GM18951 (cell line): ENCODE measurements around the gene RTKN.
"Not testable (repeated sequence)": the region's sequence is repeated elsewhere in the genome, so short reads cannot be mapped to it uniquely, and the experiment has no call there.

Experiments
- POLR2A ChIP-seq: IDR thresholded peaks from 4 replicates; pipeline ENCODE4 v1.6.1; 2011; ENCODE audit warnings: mild to moderate bottlenecking; ENCODE audit not compliant: insufficient read length, insufficient read depth; ENCODE audit errors: extremely low read depth
- in situ Hi-C: fragments of 300-500 bp; cut with MboI; formaldehyde crosslinking; loops from one replicate; pipeline ENCODE4 v1.12.0; 2022; ENCODE audit warnings: low sequenced_read_pairs, mixed read lengths, inconsistent platforms; ENCODE audit not compliant: unreplicated experiment

The RTKN gene

GRCh38 chr2:74424139-74424992 lies 17.4 kb downstream of the RTKN start:
- no peak for TF ChIP-seq POLR2A
- in situ Hi-C loops, result no loop called here

GRCh38 chr2:74423231-74424095 lies 18.3 kb downstream of the RTKN start:
- in situ Hi-C loops, result no loop called here
- no peak for TF ChIP-seq POLR2A

GRCh38 chr2:74421221-74421870 lies 20.4 kb downstream of the RTKN start, which contains the start of the genes C2orf81 and WDR54:
Gene C2orf81 (minus strand): TSS chr2:74421619. CDS start chr2:74421560, 59 bp downstream.
Gene WDR54 (plus strand): TSS chr2:74421730. CDS start chr2:74422154, 424 bp downstream.
- in situ Hi-C loops, result no loop called here
- peak; percentile 80 for TF ChIP-seq POLR2A

- in situ Hi-C loops, result not testable (repeated sequence)
Observed at GRCh38 chr2:74420443-74421103, 21.2 kb downstream of the RTKN start.

GRCh38 chr2:74420006-74420405 lies 21.7 kb downstream of the RTKN start:
- TF ChIP-seq POLR2A, result no peak
- in situ Hi-C loops, result no loop called here

- no peak for TF ChIP-seq POLR2A
- in situ Hi-C loops, result no loop called here
Observed at GRCh38 chr2:74419345-74419744, 22.4 kb downstream of the RTKN start.

- no peak for TF ChIP-seq POLR2A
- in situ Hi-C loops, result no loop called here
Observed at GRCh38 chr2:74418312-74418711, 23.4 kb downstream of the RTKN start.

- TF ChIP-seq POLR2A, result no peak
- in situ Hi-C loops, result no loop called here
Observed at GRCh38 chr2:74417763-74418162, 24.0 kb downstream of the RTKN start.

- no peak for TF ChIP-seq POLR2A
- in situ Hi-C loops, result no loop called here
Observed at GRCh38 chr2:74417197-74417596, 24.5 kb downstream of the RTKN start.

- no peak for TF ChIP-seq POLR2A
- in situ Hi-C loops, result no loop called here
Observed at GRCh38 chr2:74416778-74417177, 25.0 kb downstream of the RTKN start.

- in situ Hi-C loops, result no loop called here
- no peak for TF ChIP-seq POLR2A
Observed at GRCh38 chr2:74415762-74416395, 25.9 kb downstream of the RTKN start.
